ENCODE measurements around the gene PGAM5.

- TF ChIP-seq L3MBTL2 (conservative IDR thresholded peaks at IDR 0.05) (no peak), FOXM1 (IDR thresholded peaks at IDR 0.05; ENCODE audit: borderline replicate concordance) (no peak), SUZ12 (IDR thresholded peaks at IDR 0.05) (no peak), LEF1 (IDR thresholded peaks at IDR 0.05; ENCODE audit: borderline replicate concordance) (no peak), ELF4 (IDR thresholded peaks at IDR 0.05) (no peak), PKNOX1 (IDR thresholded peaks at IDR 0.05) (no peak), TARDBP (IDR thresholded peaks at IDR 0.05) (no peak), HDGF (IDR thresholded peaks at IDR 0.05; ENCODE audit: borderline replicate concordance) (no peak), NFRKB (IDR thresholded peaks at IDR 0.05) (no peak), SP1 (IDR thresholded peaks at IDR 0.05) (no peak), ARNT (IDR thresholded peaks at IDR 0.05) (no peak), BHLHE40 (IDR thresholded peaks at IDR 0.05; ENCODE audit: borderline replicate concordance) (no peak), FOXA1 (IDR thresholded peaks at IDR 0.05) (no peak), CTBP1 (IDR thresholded peaks at IDR 0.05; ENCODE audit: borderline replicate concordance) (no peak)
Observed at GRCh38 chr12:132713123-132713522, 2.5 kb downstream of the PGAM5 start.
